Thyroid gland (tissue), 4 donors: ENCODE data around the gene FHIT. TPM values are rescaled to one million over a fixed set of nuclear protein-coding genes. Genes with fewer than 3 reads are reported as not detected.

Source experiments
- DNase-seq, 2 donors: peaks; one replicate each; pipeline ENCODE4 v3.0.0-alpha.2; 2019
- H3K27ac ChIP-seq, 3 donors: fragments of 200-600 bp; sonication (generic); 1 replicate in 2 of 3; 2 replicates in 1 of 3; pipeline ENCODE4 v1.5.1; 2016 to 2019; ENCODE audit warnings: mild to moderate bottlenecking in 1 of 3, moderate library complexity in 1 of 3
- H3K27me3 ChIP-seq: fragments of 200-600 bp; sonication (generic); one replicate; pipeline ENCODE4 v1.5.1; 2019
- H3K36me3 ChIP-seq, 2 donors: fragments of 200-600 bp; sonication (generic); one replicate each; pipeline ENCODE4 v1.5.1; 2016 to 2019
- H3K4me1 ChIP-seq, 2 donors: fragments of 200-600 bp; sonication (generic); one replicate each; pipeline ENCODE4 v1.5.1; 2017 to 2019
- H3K4me3 ChIP-seq, 3 donors: fragments of 200-600 bp; sonication (generic); replicated peaks in 1 of 3; 1 replicate in 2 of 3; 2 replicates in 1 of 3; pipeline ENCODE4 v1.5.1; 2016; ENCODE audit warnings: mild to moderate bottlenecking in 1 of 3
- H3K9me3 ChIP-seq: fragments of 200-600 bp; sonication (generic); one replicate; pipeline ENCODE4 v1.5.1; 2017
- POLR2A ChIP-seq, 2 donors: fragments of 450-650 bp; IDR thresholded peaks; one replicate each; pipeline ENCODE4 v1.6.1; 2017; ENCODE audit warnings: antibody characterized with exemption in 2 of 2, mild to moderate bottlenecking in 2 of 2, moderate library complexity in 1 of 2
- WGBS, 2 donors: methylation state at CpG; one replicate each; pipeline ENCODE4 v1.1.5; 2017; 5-methylcytosine and 5-hydroxymethylcytosine counted together
- intact Hi-C: fragments of 100-400 bp; cut with DNase I; formaldehyde crosslinking; loops from one replicate; pipeline ENCODE4 v1.15.1; 2023
- total RNA-seq, 4 donors: library from RNA; depleted of rRNA; stranded (reverse); fragments of >200 nt; gene quantifications; one replicate each; pipeline ENCODE4 v1.2.3, GENCODE V29; 2016
- TF ChIP-seq, protein P1 (sequence below), 6 experiments: fragments of 200-600 bp in 3 of 6; fragments of 450-650 bp in 3 of 6; sonication (generic) in 3 of 6; IDR thresholded peaks; one replicate each; pipeline ENCODE4 v1.5.1; 2016 to 2019; ENCODE audit warnings: antibody characterized with exemption in 6 of 6, mild to moderate bottlenecking in 2 of 6, inconsistent platforms in 1 of 6, moderate library complexity in 1 of 6

Gene FHIT
- total RNA-seq, 4 donors from 2014 or later: 12.2 to 18.9 (median 16.2) TPM

DNA sequence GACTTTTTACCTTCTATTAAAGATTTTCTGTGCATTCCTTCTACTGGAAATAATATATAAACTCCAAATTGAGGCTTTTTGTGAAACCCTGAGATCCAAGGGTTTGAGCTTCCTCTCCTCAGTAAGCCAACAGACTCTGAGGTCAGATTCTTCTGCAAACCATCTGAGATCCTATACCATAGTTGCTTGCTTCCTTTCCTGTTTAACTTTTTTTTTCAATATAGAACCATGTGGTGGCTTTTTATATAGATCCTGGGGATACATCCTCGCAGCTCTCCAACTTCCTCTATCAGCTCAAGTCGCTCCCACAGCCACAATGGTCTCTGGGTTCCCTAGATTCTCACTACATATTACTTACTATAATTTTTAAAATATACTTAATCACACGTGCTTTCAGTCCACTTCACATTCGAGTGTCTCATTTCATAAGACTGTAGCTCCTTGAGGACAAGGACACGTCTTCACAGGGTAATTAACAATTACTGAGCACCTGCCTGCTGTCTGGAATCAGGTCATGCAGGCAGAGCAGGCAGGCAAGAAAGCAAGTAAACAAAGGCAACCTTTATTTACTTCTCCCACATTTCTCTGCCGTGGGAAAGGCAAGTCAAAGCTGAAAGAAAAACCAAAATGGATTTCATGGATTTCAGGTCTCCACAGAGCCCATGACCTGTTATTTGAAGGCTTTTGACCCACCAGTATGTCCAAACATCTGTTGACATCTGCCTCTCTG lies 941.5 kb downstream of the FHIT start:
- TF ChIP-seq, protein P1, sequence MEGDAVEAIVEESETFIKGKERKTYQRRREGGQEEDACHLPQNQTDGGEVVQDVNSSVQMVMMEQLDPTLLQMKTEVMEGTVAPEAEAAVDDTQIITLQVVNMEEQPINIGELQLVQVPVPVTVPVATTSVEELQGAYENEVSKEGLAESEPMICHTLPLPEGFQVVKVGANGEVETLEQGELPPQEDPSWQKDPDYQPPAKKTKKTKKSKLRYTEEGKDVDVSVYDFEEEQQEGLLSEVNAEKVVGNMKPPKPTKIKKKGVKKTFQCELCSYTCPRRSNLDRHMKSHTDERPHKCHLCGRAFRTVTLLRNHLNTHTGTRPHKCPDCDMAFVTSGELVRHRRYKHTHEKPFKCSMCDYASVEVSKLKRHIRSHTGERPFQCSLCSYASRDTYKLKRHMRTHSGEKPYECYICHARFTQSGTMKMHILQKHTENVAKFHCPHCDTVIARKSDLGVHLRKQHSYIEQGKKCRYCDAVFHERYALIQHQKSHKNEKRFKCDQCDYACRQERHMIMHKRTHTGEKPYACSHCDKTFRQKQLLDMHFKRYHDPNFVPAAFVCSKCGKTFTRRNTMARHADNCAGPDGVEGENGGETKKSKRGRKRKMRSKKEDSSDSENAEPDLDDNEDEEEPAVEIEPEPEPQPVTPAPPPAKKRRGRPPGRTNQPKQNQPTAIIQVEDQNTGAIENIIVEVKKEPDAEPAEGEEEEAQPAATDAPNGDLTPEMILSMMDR (IDR thresholded peaks at IDR 0.05): no peak
- no peak for TF ChIP-seq POLR2A (IDR thresholded peaks at IDR 0.05)
- 68 to 74% methylated on average over 6 of the region's 6 CpGs for WGBS, 2 donors
- no peaks in the 10 kb centered on the region for H3K27me3 ChIP-seq
- H3K36me3 ChIP-seq: no peaks in the 10 kb centered on the region
- H3K27ac ChIP-seq: no peak overlapping the region
- no peak overlapping the region for H3K4me3 ChIP-seq
- intact Hi-C loops: no loop called here
- DNase-seq: no peak
- H3K4me1 ChIP-seq: no peaks in the 10 kb centered on the region
- H3K9me3 ChIP-seq: no peaks in the 10 kb centered on the region

DNA sequence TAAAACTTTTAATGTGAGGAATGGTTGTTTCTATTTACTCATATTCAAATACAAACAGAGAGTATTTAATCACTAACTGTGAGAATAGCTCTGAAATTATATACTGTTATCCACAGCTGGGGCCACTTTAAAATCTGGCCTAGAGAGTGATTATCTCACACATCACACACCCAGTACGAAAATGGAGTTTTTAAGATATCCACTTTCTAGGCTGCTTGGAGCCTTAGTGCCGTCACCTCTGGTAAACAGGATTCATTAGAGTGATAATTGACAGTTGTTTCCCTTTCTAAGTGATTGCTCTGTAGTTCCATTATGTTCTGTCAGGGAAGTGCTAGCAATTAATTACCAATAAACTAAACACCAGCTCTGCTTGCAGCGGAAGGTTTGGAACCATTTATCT lies 942.4 kb downstream of the FHIT start:
- H3K36me3 ChIP-seq: no peaks in the 10 kb centered on the region

DNA sequence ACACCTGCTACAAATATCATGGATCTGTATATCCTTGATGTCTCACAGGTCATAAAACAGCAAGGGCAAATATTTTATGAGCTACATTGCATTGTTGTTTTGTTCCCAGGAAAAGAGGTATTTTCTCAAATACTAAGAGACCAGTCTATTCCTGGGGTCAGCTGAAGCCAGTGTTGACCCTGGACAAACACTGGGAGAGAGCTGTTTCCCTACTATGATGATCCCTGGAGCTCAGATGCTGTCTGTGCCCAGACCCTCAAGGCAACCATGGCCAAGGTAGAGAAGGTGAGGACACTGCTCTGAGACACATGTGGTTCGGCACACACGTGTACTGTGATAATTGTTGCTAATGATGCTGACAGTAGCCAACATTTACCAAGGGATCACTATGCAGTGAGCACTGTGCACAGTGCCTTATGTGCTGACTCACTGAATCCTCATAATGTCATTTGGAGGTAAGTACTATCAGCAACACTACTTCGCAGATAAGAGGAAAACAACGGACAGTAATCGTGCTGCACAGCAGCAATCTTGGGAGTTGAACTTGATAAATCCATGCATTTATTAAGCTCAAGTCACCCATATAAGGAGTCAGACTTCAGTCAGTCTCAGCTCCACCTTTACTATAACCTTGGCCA lies 943.6 kb downstream of the FHIT start:
- no peak overlapping the region for H3K4me3 ChIP-seq
- no peaks in the 10 kb centered on the region for H3K9me3 ChIP-seq
- H3K36me3 ChIP-seq: no peaks in the 10 kb centered on the region
- H3K27ac ChIP-seq: no peak overlapping the region
- WGBS, 2 donors: 96 to 97% methylated on average over 5 of the region's 5 CpGs
- TF ChIP-seq POLR2A (IDR thresholded peaks at IDR 0.05): no peak
- TF ChIP-seq, protein P1 (IDR thresholded peaks at IDR 0.05): no peak
- H3K27me3 ChIP-seq: no peaks in the 10 kb centered on the region
- intact Hi-C loops: no loop called here
- H3K4me1 ChIP-seq: no peaks in the 10 kb centered on the region
- DNase-seq: no peak

More for the DNA sequence above, 942.4 kb downstream of the FHIT start:
- Histone ChIP-seq H3K4me3 (no peak overlapping the region), H3K27ac (no peak overlapping the region), H3K27me3 (no peaks in the 10 kb centered on the region), H3K9me3 (no peaks in the 10 kb centered on the region), H3K4me1 (no peaks in the 10 kb centered on the region)
- no peak for TF ChIP-seq POLR2A (IDR thresholded peaks at IDR 0.05)
- TF ChIP-seq, protein P1 (IDR thresholded peaks at IDR 0.05): no peak
- 82 to 94% methylated on average over 3 of the region's 3 CpGs for WGBS, 2 donors
- intact Hi-C loops: no loop called here
- no peak for DNase-seq

DNA sequence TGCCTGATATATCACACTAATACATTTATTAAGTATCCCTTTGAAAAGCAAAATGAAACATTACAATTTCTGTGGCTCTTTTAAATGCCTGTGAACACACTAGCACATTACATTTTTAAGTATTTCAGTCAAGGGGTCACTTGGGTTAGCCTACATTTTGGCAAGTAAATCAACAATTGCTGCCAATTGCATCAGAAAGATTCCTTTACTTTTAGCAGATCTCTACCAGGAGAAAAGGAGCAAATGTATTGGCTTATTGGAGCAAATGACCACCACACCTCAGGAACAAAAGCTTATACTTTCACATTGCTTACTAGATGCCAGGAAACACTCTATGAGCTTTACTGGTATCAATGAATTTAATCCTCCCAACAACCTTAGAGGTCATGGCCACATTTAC lies 947.1 kb downstream of the FHIT start:
- H3K4me1 ChIP-seq: no peaks in the 10 kb centered on the region
- TF ChIP-seq, protein P1 (IDR thresholded peaks at IDR 0.05): no peak
- TF ChIP-seq POLR2A (IDR thresholded peaks at IDR 0.05): no peak
- DNase-seq: no peak
- intact Hi-C loops: no loop called here
- no peak overlapping the region for H3K27ac ChIP-seq
- no peaks in the 10 kb centered on the region for H3K36me3 ChIP-seq
- H3K4me3 ChIP-seq: no peak overlapping the region
- no peaks in the 10 kb centered on the region for H3K27me3 ChIP-seq
- no peaks in the 10 kb centered on the region for H3K9me3 ChIP-seq

DNA sequence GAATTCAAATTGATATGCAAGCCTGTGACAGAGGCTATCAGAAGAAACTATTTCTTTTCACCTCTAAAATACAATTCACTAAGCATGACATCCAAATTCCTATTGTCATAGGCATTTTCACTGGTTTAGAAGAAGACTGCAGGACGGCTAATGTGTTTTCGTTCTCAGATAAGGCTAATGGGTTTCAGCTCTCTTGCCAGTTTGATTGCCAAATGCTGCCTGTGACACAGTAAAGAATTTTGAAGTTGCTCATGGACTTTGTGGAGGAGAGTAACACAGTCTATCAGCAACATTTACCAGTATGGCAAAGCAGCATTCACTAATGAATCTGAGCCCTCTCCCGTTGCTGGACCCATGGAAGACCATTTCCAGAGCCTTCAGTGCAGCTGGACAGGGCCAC lies 948.1 kb downstream of the FHIT start:
- no peaks in the 10 kb centered on the region for H3K4me1 ChIP-seq
- no peaks in the 10 kb centered on the region for H3K27me3 ChIP-seq
- intact Hi-C loops: no loop called here
- H3K27ac ChIP-seq: no peak overlapping the region
- DNase-seq: no peak
- H3K4me3 ChIP-seq: no peak overlapping the region
- no peak for TF ChIP-seq POLR2A (IDR thresholded peaks at IDR 0.05)
- TF ChIP-seq, protein P1 (IDR thresholded peaks at IDR 0.05): no peak
- 81 to 86% methylated on average over 3 of the region's 3 CpGs for WGBS, 2 donors
- no peaks in the 10 kb centered on the region for H3K9me3 ChIP-seq
- no peaks in the 10 kb centered on the region for H3K36me3 ChIP-seq
